ENCODE results near the gene MYH10. TPM values are rescaled to one million over a fixed set of nuclear protein-coding genes. Genes with fewer than 3 reads are reported as not detected.

The MYH10 gene
- total RNA-seq, 1 donor from 2014 or later: 218 TPM

- no peak for DNase-seq
- peaks cover 1% of the 10 kb centered on the region for H3K9me3 Mint-ChIP-seq (ENCODE audit: unreplicated experiment)
- no peak overlapping the region for H3K4me3 Mint-ChIP-seq (ENCODE audit: unreplicated experiment)
- H3K4me1 Mint-ChIP-seq (ENCODE audit: low read depth, unreplicated experiment): peaks cover 20% of the 10 kb centered on the region
- H3K36me3 Mint-ChIP-seq (ENCODE audit: unreplicated experiment): no peaks in the 10 kb centered on the region
- H3K27me3 Mint-ChIP-seq (ENCODE audit: unreplicated experiment): no peaks in the 10 kb centered on the region
- no peak overlapping the region for H3K27ac Mint-ChIP-seq (ENCODE audit: unreplicated experiment)
- no peak for TF ChIP-seq CTCF (IDR thresholded peaks at IDR 0.05; ENCODE audit: partially characterized antibody, unreplicated experiment)
Measured at GRCh38 chr17:8602679-8603078, 27.8 kb downstream of the MYH10 start.

- H3K27me3 Mint-ChIP-seq (ENCODE audit: unreplicated experiment): no peaks in the 10 kb centered on the region
- no peak for TF ChIP-seq CTCF (IDR thresholded peaks at IDR 0.05; ENCODE audit: partially characterized antibody, unreplicated experiment)
- H3K36me3 Mint-ChIP-seq (ENCODE audit: unreplicated experiment): no peaks in the 10 kb centered on the region
- no peaks in the 10 kb centered on the region for H3K9me3 Mint-ChIP-seq (ENCODE audit: unreplicated experiment)
- no peak overlapping the region for H3K27ac Mint-ChIP-seq (ENCODE audit: unreplicated experiment)
- no peak overlapping the region for H3K4me3 Mint-ChIP-seq (ENCODE audit: unreplicated experiment)
- H3K4me1 Mint-ChIP-seq (ENCODE audit: low read depth, unreplicated experiment): peaks cover 4% of the 10 kb centered on the region
- no peak for DNase-seq
Measured at GRCh38 chr17:8599351-8600011, 31.0 kb downstream of the MYH10 start.

- no peak overlapping the region for H3K27ac Mint-ChIP-seq (ENCODE audit: unreplicated experiment)
- no peak for TF ChIP-seq CTCF (IDR thresholded peaks at IDR 0.05; ENCODE audit: partially characterized antibody, unreplicated experiment)
- no peak for DNase-seq
- no peaks in the 10 kb centered on the region for H3K36me3 Mint-ChIP-seq (ENCODE audit: unreplicated experiment)
- peaks cover 4% of the 10 kb centered on the region for H3K4me1 Mint-ChIP-seq (ENCODE audit: low read depth, unreplicated experiment)
- no peak overlapping the region for H3K4me3 Mint-ChIP-seq (ENCODE audit: unreplicated experiment)
- no peaks in the 10 kb centered on the region for H3K9me3 Mint-ChIP-seq (ENCODE audit: unreplicated experiment)
- no peaks in the 10 kb centered on the region for H3K27me3 Mint-ChIP-seq (ENCODE audit: unreplicated experiment)
Measured at GRCh38 chr17:8598913-8599312, 31.6 kb downstream of the MYH10 start.

GRCh38 chr17:8593830-8594229 lies 36.7 kb downstream of the MYH10 start:
- no peaks in the 10 kb centered on the region for H3K27me3 Mint-ChIP-seq (ENCODE audit: unreplicated experiment)
- H3K4me3 Mint-ChIP-seq (ENCODE audit: unreplicated experiment): no peak overlapping the region
- peaks cover 2% of the 10 kb centered on the region for H3K9me3 Mint-ChIP-seq (ENCODE audit: unreplicated experiment)
- H3K27ac Mint-ChIP-seq (ENCODE audit: unreplicated experiment): no peak overlapping the region
- H3K4me1 Mint-ChIP-seq (ENCODE audit: low read depth, unreplicated experiment): peaks cover 6% of the 10 kb centered on the region
- no peak for DNase-seq
- TF ChIP-seq CTCF (IDR thresholded peaks at IDR 0.05; ENCODE audit: partially characterized antibody, unreplicated experiment): no peak
- no peaks in the 10 kb centered on the region for H3K36me3 Mint-ChIP-seq (ENCODE audit: unreplicated experiment)

GRCh38 chr17:8593276-8593675 lies 37.2 kb downstream of the MYH10 start:
- H3K9me3 Mint-ChIP-seq (ENCODE audit: unreplicated experiment): peaks cover 2% of the 10 kb centered on the region
- no peak for DNase-seq

More at GRCh38 chr17:8593276-8593675, 37.2 kb downstream of the MYH10 start:
- Mint-ChIP-seq H3K36me3 (ENCODE audit: unreplicated experiment) (peaks cover under 1% of the 10 kb centered on the region), H3K4me3 (ENCODE audit: unreplicated experiment) (no peak overlapping the region), H3K4me1 (ENCODE audit: low read depth, unreplicated experiment) (peaks cover 6% of the 10 kb centered on the region), H3K27me3 (ENCODE audit: unreplicated experiment) (peaks cover 3% of the 10 kb centered on the region), H3K27ac (ENCODE audit: unreplicated experiment) (no peak overlapping the region)
- TF ChIP-seq CTCF (IDR thresholded peaks at IDR 0.05; ENCODE audit: partially characterized antibody, unreplicated experiment): no peak

All from glutamatergic neuron (in vitro differentiated cells).